ENCODE results near the gene RPL23.

The RPL23 gene

DNA sequence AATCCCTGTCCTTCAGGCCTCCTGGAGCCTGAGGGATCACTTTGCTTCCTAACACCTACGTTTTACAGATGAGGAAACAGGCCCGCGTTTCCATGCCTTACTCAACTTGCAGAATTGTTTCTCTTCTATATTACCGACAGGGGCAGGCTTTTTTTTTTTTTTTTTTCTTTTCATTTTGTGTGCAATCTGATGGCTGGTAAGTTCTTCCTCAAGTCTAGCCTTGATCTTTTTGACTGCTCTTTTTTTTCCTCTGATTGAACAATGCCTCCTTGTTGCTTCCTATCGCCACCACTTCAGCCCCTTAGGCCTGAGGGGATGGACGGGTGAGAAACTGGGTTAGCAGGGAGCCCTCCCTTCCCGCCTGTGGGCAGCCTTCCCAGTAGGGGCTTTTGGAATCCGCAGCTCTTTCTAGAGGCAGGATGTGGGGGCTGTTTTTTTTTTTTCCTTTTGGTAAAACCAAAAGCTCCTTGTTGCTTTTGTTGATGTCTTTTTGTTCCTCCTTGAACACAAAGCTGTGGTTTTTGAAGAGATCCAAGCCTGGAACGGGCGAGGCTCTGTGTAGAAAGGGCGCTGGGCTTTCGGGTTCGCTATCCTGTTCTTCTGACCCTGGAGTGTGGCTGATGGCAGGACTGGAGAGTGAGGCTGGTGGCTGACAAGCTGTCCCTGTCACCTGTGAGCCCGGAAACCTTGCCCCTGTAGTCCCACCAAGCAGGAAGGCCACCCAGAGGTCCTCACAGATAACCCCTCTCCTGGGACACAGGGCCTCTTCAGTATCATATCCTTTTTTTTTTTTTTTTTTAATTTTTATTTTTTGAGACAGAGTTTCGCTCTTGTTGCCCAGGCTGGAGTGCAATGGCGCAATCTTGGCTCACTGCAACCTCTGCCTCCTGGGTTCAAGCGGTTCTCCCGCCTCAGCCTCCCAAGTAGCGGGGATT lies 30.3 kb upstream of the RPL23 start:
- no peak for DNase-seq

DNA sequence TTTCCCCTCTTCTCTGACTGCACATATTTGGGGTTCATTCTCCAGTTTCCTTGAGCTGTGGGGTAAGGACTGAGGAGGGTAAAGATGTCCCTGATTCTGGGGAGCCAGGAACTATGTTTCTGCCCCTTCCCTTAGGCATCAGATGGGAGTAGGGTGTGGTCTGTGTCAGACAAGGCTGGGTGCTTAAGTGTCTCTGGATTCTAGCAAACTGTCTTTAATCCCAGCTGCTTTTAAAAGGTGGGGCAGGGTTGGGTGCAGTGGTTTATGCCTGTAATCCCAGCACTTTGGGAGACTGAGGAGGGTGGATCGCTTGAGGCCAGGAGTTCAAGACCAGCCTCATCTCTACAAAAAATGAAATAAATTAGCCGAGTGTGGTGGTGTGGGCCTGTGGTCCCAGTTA lies 29.3 kb upstream of the RPL23 start:
- no peak for DNase-seq

DNA sequence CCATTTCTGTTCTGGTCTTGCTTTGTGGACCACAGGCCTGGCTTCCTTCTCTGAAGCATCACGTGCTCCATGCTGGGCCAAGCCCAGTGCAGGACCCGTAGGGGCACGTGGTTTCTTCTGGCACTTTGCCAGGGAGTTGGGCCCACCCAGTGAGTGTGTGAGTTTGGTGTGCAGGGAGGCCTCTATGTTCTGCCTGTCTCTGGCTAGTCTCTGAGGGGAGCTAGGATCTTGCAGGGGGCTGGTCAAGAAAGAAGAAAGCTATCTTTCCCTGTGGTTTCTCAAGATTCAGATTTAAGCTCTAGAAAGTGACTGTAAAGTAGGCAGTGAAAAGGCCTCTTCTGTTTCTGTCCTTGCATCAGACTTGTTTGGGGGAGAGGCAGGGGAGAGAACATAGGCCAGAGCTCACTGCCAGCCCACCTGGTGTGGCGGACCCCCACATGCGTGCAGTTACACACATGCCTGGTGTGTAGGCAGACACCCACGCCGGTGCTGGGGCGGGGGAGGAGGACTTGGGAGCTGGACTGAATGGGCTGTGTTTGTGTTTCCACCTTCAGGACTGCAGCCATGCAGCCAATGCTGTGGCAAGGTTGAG lies 28.2 kb upstream of the RPL23 start:
- no peak for DNase-seq

DNA sequence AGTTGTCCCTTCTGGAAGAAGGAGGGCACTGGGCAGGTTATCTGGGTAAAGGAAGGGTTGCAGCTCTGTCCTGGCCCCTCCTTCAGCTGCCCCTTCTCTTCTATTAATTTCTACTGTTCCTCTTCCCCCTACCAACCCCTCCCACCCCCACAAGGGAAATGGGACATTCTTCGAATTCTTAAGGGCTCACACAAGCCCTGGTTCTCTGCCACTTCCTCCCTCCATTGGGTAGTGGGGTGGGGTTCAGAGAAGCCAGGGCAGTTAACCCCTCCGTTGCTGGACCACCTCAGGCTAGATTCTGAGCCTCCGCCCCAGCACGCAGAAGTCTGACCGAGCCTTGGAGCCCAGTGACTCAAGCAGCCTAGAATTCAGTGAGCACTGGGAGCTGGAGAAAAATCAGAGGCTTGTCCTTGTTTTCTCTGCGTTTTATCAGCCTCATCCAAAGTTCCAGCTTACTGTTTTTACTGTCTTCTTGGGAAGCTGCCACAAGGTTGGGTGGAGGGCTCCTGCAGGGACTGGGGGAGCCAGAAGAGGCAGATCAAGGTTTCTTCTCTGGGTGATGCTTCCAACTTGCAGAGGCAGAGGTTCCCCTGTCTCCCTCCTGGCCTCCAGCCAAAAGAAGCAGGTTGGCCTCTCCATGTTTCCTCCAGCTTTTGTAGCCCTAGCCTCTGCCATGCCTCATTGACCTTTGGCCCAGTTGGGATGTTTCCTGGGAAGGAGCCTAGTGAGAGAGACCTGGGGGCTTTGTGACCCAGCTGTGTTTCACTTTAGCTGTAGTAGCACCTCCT lies 26.6 kb upstream of the RPL23 start:
- no peak for DNase-seq

DNA sequence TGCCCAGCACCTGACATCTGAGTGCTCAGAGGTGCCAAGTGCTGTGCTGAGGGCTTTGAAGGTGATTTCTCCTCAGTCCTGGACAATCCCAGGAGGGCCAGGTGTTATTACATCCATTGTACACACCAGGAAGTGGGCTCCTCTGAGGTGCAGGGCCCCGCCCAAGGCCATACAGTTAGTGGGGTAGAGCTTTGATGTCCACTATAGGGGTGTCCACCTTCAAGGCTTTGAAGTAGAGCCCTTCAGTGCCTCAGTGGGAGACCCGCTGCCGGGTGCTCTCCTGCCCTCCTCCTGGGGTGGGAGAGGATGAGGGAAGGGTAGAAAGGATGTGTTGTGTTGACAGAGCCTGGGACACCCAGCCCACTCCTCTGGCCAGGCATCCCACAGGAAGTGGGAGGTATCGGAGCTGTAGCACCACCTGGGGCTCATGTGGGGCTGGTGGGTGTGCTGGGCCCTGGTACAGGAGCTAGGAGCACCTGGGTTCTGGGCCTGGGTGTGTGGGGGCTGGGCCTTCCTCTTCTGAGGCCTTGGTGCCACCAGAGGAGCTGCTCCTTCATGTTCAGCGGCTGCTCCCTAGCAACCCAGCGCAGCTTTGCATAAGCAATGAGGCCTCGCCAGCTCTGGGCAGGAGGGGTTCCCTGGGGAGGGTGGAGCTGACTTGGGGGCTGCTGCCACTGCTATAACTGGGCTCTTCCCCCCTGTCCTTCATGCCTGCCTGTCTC lies 23.8 kb upstream of the RPL23 start:
- DNase-seq: no peak

DNA sequence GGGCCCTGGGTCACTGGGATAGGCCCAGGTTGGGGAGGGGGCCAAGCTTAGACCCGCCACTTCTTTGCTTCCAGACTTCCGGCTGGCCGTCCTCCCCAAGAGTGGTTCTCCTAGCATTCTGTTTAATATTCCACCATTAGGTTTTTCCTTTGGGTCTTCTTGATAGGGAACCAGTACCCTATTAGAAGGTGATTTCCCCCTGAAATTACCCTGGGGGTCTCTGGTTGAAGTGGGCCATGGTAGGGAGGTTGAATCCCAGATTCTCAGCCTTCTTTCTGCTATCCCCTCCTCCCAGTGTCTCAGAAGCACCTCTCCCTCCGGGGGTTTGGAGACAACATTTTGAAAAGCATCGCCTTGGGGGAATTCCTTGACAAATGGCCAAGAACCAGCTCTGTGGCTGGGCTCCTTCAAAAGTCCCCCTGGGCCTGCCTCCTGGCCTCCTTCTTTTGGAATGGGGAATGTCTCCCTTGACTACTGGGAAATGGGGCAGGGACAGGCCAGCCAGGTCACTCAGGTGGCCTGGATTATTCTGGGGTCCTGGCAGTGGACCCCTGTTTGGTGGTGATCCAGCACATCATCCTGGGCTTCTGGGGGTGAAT lies 22.1 kb upstream of the RPL23 start:
- no peak for DNase-seq

DNA sequence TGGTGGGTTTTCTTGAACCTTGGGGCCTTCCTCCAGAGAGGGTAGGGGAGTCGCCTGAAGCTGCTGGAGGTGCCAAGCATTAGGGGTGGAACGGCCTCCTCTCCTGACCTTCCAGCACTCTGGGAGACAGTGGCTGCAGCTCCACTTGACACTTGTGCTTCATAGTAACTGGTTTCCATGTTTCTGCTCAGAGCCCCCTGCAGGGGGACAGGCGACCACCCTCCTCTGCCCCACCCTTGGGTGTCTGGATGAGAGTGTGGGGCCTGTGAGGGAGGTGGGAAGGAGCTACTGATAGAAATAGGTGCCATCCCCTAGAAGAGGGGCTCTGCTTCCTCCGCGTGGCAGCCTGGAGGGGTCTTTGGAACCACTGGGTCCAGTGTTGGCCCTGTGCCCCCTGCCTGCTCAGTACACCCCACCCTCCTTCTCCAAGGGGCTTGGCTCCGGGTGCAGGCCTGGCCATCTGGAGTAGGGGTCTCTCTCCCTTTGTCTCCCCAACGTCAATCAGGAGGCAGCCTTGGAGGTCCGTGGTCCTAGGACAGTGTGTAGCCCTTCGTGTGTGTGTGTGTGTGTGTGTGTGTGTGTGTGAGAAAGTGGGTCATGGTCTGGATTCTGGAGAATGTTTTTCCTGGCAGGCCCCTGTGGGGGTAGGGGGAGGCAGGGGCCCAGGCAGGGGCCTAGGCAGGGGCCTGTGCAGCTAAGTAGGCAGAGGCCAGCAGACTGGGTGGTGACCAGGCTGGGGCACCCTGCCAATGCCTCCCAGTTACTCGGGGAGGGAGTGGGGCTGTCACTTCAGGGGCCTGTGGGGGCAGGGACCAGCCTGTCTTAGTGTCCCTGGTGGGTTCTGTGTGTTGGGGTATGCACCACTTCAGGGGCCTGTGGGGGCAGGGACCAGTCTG lies 21.2 kb upstream of the RPL23 start:
- no peak for DNase-seq

DNA sequence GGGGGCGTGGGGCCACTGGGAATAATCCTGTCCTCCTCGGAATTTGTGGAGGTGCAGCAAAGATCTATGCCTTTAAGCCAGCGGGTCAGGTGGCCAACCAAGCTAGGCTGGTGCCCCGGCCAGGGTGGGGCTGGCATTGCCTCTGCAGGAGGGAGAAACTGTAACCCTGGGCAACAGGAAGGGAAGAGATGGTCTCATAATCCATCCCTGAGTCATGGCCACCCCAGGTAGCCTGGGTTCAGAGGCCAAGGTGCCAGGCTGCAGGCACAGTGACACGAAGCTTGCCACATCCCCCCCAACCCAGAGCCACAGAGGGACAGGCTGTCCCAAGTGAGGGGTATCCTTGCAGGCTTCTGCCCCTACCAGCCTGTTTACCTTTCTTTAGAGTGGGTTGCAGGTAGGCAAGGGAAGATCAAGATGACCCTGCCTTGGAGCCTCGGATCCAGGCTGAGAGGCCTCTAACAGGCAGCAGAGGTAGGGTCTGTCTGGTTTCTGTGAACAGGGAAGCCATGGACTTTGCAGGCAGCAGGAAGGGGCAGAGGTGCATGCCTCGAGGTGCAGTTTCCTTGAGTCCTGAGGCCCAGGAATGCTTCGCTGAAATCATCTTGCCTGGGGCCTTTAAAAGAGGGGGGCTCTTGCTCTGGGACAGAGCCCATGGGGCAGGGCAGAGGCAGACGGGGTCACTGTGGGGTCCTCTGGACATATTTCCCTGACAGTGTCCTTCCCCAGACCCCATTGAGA lies 20.3 kb upstream of the RPL23 start:
- no peak for DNase-seq

DNA sequence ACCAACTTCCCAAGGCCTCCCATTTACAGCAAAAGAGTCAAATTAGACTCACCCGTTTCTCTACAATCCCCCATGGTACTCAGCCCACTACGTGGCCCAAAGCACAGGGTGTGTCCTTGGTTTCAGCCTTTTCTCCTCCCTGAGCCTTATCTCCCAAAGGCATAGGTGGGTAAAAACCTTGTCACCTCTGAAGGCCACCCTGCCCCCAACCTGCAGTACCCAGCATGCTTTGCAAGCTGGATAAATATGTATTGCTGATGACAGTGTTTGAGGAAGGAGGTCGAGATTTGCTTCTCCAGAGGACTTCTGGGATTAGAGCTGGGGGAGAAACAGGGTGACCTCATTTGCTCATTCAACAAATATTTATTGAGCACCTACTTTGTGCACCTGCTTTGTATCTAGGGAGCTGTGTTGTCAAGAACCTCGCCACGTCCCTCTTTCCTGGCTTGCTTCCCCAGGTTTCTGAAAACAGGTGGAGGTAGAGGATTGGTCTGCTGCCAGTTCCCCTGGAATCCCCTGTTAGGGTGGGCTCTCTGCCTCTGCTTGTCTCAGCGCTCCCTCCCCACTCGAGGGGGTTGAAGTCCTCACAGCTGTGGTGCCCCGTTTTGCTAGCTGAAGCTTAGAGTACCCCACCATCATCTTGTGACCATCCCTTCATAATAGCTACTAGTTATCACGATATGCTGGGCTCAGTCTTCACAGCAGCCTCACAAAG lies 19.3 kb upstream of the RPL23 start:
- DNase-seq: no peak

DNA sequence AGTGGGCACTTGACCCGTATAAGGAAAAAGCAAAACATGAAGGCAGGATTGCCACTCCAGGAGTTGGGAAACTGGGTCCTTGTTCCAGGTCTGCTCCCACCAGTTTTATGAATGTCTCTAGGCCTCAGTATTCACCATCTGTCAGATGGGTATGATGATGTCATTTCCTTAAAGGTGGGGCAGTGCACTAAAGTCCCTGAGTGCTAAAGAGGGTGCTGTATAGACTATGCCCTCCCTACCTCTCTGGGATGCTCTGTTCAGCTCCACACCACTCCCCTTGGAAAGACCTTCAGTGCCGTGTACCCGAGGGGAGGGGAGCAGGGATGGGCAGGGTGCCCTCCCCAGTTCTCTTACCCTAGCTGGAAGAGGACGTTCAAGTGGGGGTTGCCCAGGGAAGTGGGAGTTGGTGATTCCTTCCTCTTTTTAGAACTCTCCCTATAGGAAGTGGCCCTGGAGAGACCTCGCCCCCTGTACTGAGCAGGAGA lies 18.5 kb upstream of the RPL23 start:
- DNase-seq: no peak

DNA sequence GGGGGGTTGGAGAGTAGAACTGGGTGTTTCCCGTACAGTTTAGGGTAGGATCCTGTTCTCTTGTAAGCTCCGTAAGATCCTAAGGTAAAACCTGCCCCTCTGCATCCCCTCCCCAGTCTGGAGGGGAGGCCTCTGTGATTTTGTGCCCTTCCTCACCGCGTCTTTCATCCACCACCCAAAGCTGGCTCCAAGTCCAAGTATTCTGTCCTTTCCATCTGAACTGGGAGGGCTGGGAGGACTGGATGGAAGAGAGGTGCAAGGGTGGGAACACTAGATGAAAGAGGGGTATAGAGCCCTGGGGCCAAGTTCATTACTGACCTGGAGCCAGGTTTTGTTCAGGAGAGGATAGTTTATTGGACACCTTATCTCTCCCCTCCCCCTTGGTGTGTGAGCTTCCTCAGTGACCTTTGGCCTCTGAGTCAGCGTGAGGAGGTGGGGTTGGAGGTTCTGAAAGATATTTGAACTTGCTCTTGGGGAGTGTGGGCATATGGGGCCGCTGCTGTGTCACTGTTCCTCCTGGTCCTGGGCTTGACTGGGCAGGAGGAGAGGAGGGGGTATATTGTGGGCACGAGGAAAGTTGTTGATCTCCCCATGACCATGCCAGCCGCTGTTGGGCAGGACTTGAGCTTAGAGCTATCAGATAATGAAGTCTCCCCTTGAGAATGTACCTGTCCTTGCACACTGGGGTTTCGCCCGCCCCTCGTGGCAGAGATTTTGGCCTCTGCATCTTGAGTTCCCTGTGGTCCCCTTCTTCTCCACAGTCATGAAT lies 17.9 kb upstream of the RPL23 start:
- DNase-seq: no peak

DNA sequence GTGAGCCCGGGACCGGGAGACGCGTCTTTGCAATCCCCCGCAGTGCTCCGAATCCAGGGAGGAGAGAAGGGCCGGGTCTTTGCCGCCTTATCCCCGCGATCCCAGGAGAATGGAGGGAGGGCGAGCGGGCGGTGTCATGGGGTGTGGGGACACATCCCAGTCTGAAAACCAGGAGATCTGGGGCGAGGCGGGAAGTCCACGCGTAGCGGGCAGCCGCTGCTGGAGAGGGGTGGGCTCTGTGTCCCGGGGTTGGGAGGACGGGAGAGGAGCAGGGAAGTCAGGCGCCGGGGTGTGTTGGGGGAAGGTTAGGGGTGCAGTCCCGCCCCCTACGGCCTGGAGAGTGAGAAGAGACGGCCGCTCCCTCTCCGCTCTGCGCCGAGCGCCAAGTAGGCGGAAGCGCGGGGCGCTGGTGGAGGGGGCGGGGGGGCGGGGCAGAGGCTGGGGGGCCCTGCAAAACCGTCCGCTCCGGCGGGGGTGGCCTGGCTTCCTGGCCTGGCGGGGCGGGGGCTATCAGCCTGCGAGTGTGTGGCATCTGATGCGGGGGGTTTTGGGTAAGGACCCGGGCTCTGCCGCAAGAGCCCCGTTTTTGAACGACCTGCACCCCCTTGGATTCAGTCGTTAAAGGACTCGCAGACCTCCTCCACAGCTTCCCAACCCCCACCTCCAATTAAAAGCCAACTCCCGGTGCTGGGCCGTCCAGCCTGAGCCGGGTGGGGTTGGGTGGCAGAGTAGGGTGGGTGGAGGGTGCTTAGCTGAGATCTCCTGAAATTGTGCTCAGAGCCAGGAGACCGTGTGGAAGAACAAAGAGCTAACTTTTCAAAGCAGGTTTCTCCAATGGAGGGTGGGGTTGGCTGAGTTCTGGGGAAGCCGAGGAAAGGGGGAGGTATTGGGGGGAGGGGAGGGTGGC lies 17.0 kb upstream of the RPL23 start:
- DNase-seq: no peak

DNA sequence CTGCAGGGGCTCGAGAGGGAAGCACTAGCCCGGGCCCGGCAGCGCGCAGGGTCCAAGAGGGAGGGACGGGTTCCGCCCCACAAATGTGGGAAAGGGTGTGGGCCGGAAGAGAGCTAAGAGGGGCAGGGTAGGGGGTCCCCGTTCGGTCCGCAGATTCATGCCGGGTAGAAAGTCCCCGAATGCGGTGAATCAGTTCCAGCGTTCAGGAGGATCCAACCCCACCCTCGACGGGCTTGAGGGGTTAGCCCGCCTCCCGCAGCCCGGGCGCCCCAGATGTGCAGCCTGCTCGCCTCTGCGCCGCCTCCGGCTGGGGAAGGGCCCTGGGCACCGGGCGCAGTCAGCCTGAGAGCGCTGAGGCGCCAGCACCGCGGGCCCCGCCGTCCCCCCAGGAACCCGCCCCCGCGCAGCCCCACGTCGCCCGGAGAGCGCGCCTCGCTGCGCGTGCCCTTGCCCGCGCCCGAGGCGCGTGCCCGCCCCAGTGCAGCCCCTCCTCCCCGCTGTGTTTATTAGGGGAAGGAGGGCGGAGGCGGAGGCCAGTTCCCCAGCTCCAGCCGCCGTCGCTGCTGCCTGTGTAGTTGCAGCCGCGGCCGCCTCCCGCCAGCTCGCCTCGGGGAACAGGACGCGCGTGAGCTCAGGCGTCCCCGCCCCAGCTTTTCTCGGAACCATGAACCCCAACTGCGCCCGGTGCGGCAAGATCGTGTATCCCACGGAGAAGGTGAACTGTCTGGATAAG lies 16.2 kb upstream of the RPL23 start, which contains the start of gene LASP1:
TSS of gene LASP1 (plus strand) at position 533 of the 733 bp plus-strand sequence. CDS start at position 665, 132 bp downstream.
- peak; percentile 80 for DNase-seq

DNA sequence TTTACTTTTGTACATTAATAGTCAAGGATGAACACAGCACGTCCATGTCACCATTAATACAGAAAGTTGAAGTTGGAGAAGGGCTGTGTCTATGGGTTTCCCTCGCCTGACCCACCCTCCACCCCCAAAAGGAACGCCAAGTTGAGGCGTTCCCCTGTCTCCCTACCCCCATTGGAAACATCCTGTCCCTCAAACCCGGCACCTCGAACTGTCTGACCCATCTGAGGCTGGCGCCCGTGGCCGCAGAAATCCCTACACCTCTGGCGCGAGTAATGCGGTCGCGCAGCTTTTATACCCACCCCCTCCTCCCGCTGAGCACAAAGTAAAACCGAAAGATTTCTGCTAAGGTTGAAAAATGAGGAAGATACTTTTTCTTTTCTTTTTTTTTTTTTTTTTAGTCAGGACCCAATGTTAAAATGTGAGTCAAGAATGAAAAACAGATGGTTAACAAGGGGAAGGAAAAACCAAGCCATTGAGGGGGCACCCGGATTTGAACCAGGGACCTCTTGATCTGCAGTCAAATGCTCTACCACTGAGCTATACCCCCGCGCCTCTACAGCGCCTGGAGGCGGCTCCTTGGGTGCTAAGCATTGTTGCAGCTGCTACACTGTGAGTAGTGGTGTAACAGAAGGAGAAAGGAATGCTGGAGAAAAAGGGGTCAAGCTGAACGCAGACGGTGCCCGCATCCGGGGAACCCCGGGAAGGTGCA lies 15.4 kb upstream of the RPL23 start:
- peak; percentile 69 for DNase-seq

DNA sequence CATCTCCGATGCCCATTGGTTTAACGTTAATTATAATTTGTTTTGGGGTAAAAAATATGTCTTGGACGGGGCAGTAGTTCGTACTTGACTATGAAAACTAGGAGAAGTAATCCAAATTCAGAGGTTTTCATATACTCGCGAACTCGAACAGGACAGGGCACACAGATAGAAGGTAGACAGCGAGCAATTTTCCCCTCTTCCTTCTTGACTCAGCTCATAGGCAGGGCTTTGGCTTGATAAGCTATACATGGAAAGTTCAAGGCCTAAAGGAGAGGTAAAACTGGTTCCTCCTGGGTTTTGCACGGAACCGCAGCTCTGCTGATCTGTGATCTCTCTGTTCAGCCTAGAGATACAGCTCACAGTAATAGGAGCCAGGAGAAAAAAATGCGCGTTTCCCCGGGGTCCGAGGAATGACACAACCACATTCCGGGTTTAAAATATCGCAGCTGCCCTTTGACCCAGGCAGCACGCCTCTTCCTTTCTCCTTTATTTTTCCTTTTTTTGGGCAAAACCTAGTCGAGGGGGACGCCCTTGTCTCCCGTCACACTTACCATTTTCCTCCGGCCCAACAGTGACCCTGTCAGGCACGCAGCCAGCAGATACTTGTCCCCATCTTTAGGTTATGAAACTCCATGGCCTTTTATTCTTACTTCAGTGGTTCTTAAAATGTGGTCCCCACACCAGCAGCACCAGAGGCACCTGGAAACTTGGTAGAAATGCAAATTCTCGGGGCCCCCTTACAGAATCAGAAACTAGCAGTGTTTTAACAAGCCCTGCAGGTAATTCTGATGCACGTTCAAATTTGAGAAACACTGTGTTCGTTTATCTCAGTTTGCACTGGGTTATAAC lies 14.7 kb upstream of the RPL23 start:
- no peak for DNase-seq

Data from NCI-H1048 (cell line).